Neural cell (in vitro differentiated cells): Measurements from ENCODE around the gene MPP3. TPM values are rescaled to one million over a fixed set of nuclear protein-coding genes. Genes with fewer than 3 reads are reported as not detected.

Source experiments
- H2AFZ ChIP-seq: fragments of 200-600, 300-800 bp; sonication (generic), shearing (Covaris generic); 2 replicates; pipeline ENCODE4 v1.6.0; 2014; ENCODE audit warnings: low read depth, mild to moderate bottlenecking, antibody characterized with exemption, low read length, moderate library complexity
- H3F3A ChIP-seq: fragments of 200-600 bp; shearing (Covaris generic); 2 replicates; pipeline ENCODE4 v1.6.1; 2016; ENCODE audit warnings: mild to moderate bottlenecking, moderate library complexity, mixed read lengths, antibody characterized with exemption, low read length; ENCODE audit not compliant: insufficient read depth, poor library complexity, severe bottlenecking
- H3K27ac ChIP-seq: fragments of 200-600, 300-800 bp; sonication (generic), shearing (Covaris generic); 2 replicates; pipeline ENCODE4 v1.5.1; 2014; ENCODE audit warnings: mild to moderate bottlenecking, low read length, moderate library complexity
- H3K27me3 ChIP-seq: fragments of 300-800, 200-600 bp; sonication (generic), shearing (Covaris generic); 2 replicates; pipeline ENCODE4 v1.6.0; 2014; ENCODE audit warnings: mild to moderate bottlenecking, low read depth, low read length, moderate library complexity; ENCODE audit not compliant: insufficient read depth
- H3K36me3 ChIP-seq: fragments of 300-800, 200-600 bp; sonication (generic), shearing (Covaris generic); 2 replicates; pipeline ENCODE4 v1.5.1; 2014; ENCODE audit warnings: mild to moderate bottlenecking, antibody characterized with exemption, low read length, moderate library complexity; ENCODE audit not compliant: insufficient read depth
- H3K4me2 ChIP-seq: fragments of 300-800, 200-600 bp; sonication (generic), shearing (Covaris generic); 2 replicates; pipeline ENCODE4 v1.6.0; 2014; ENCODE audit warnings: mild to moderate bottlenecking, low read length
- H3K4me3 ChIP-seq: fragments of 300-800, 200-600 bp; sonication (generic), shearing (Covaris generic); 2 replicates; pipeline ENCODE4 v1.5.1; 2014; ENCODE audit warnings: mild to moderate bottlenecking, low read length, moderate library complexity
- H3K79me2 ChIP-seq: fragments of 200-600 bp; shearing (Covaris generic); replicated peaks from 2 replicates; pipeline ENCODE4 v1.6.0; 2014; ENCODE audit warnings: mild to moderate bottlenecking, low read length, moderate library complexity; ENCODE audit not compliant: insufficient read depth
- H3K9ac ChIP-seq: fragments of 300-800, 200-600 bp; sonication (generic), shearing (Covaris generic); 2 replicates; pipeline ENCODE4 v1.6.1; 2016; ENCODE audit warnings: mild to moderate bottlenecking, low read length, mixed read lengths
- H3K9me2 ChIP-seq: fragments of 200-600 bp; shearing (Covaris generic); 2 replicates; pipeline ENCODE4 v1.6.1; 2016; ENCODE audit warnings: mild to moderate bottlenecking, low read length, mixed read lengths; ENCODE audit not compliant: insufficient read depth
- H3K9me3 ChIP-seq: fragments of 200-600, 300-800 bp; sonication (generic), shearing (Covaris generic); 2 replicates; pipeline ENCODE4 v1.6.1; 2016; ENCODE audit warnings: mild to moderate bottlenecking, mixed run types, low read length, moderate library complexity, mixed read lengths
- H4K20me1 ChIP-seq: fragments of 200-600 bp; shearing (Covaris generic); 2 replicates; pipeline ENCODE4 v1.6.1; 2016; ENCODE audit warnings: mild to moderate bottlenecking, mixed run types; ENCODE audit not compliant: insufficient read depth
- CTCF ChIP-seq: fragments of 450-650 bp; IDR thresholded peaks from 2 replicates; pipeline ENCODE4 v1.5.1; 2014; ENCODE audit warnings: antibody characterized with exemption, mild to moderate bottlenecking, moderate library complexity; ENCODE audit not compliant: poor library complexity, severe bottlenecking
- EP300 ChIP-seq: fragments of 450-650 bp; conservative IDR thresholded peaks from 2 replicates; pipeline ENCODE4 v1.6.1; 2014; ENCODE audit warnings: antibody characterized with exemption, mild to moderate bottlenecking, moderate library complexity; ENCODE audit not compliant: poor library complexity, severe bottlenecking
- EZH2 ChIP-seq: fragments of 200-600, 300-800 bp; shearing (Covaris generic), sonication (generic); IDR thresholded peaks from 2 replicates; pipeline ENCODE4 v1.6.1; 2014; ENCODE audit warnings: antibody characterized with exemption, low read length, borderline replicate concordance, mild to moderate bottlenecking; ENCODE audit not compliant: insufficient read depth, poor library complexity, severe bottlenecking
- MXI1 ChIP-seq: fragments of 450-650 bp; conservative IDR thresholded peaks from 2 replicates; pipeline ENCODE4 v1.6.1; 2014; ENCODE audit warnings: antibody characterized with exemption, mild to moderate bottlenecking; ENCODE audit not compliant: poor library complexity, severe bottlenecking
- POLR2AphosphoS5 ChIP-seq: IDR thresholded peaks from 2 replicates; pipeline ENCODE4 v1.6.1; 2012
- RAD21 ChIP-seq: fragments of 450-650 bp; conservative IDR thresholded peaks from 2 replicates; pipeline ENCODE4 v1.6.1; 2014; ENCODE audit warnings: antibody characterized with exemption, mild to moderate bottlenecking, moderate library complexity
- TAF1 ChIP-seq: IDR thresholded peaks from 2 replicates; pipeline ENCODE4 v1.6.1; 2012; ENCODE audit warnings: low read depth
- polyA plus RNA-seq: library from polyadenylated mRNA; depleted of rRNA; stranded (reverse); fragments of >200 nt; gene quantifications from 2 replicates; pipeline ENCODE4 v1.2.3, GENCODE V29; 2014
- TF ChIP-seq, protein P1 (sequence below): IDR thresholded peaks from 2 replicates; pipeline ENCODE4 v1.6.1; 2012; ENCODE audit warnings: borderline replicate concordance

MPP3 gene
- polyA plus RNA-seq, 1 donor from 2014 or later, result 48.1 TPM

- Histone ChIP-seq H3K4me2 (peak within 1 kb of the TSS; percentile 88), H2AFZ (peak within 1 kb of the TSS; percentile 73), H3K36me3 (no peaks in the 10 kb centered on the region), H4K20me1 (no peaks in the 10 kb centered on the region), H3K9me2 (no peaks in the 10 kb centered on the region), H3K79me2 (peaks cover 5% of the 10 kb centered on the region), H3F3A (no peaks in the 10 kb centered on the region), H3K9ac (peak within 1 kb of the TSS; percentile 98), H3K4me3 (peak within 1 kb of the TSS; percentile 89), H3K27ac (peak within 1 kb of the TSS; percentile 94), H3K9me3 (no peaks in the 10 kb centered on the region), H3K27me3 (no peaks in the 10 kb centered on the region)
- TF ChIP-seq, protein P1, sequence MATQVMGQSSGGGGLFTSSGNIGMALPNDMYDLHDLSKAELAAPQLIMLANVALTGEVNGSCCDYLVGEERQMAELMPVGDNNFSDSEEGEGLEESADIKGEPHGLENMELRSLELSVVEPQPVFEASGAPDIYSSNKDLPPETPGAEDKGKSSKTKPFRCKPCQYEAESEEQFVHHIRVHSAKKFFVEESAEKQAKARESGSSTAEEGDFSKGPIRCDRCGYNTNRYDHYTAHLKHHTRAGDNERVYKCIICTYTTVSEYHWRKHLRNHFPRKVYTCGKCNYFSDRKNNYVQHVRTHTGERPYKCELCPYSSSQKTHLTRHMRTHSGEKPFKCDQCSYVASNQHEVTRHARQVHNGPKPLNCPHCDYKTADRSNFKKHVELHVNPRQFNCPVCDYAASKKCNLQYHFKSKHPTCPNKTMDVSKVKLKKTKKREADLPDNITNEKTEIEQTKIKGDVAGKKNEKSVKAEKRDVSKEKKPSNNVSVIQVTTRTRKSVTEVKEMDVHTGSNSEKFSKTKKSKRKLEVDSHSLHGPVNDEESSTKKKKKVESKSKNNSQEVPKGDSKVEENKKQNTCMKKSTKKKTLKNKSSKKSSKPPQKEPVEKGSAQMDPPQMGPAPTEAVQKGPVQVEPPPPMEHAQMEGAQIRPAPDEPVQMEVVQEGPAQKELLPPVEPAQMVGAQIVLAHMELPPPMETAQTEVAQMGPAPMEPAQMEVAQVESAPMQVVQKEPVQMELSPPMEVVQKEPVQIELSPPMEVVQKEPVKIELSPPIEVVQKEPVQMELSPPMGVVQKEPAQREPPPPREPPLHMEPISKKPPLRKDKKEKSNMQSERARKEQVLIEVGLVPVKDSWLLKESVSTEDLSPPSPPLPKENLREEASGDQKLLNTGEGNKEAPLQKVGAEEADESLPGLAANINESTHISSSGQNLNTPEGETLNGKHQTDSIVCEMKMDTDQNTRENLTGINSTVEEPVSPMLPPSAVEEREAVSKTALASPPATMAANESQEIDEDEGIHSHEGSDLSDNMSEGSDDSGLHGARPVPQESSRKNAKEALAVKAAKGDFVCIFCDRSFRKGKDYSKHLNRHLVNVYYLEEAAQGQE, result peak; percentile 90
- TF ChIP-seq TAF1, result peak; percentile 95
- TF ChIP-seq MXI1, result peak; percentile 70
- TF ChIP-seq EP300, result peak; percentile 4
- TF ChIP-seq CTCF, result no peak
- TF ChIP-seq POLR2AphosphoS5, result peak; percentile 96
- no peak for TF ChIP-seq RAD21
These were observed 54.4 kb downstream of the MPP3 start, which contains the start of gene DUSP3 for GRCh38 chr17:43778337-43779144. TSS of gene DUSP3 (minus strand) at chr17:43778977. CDS start at chr17:43778924, 53 bp downstream.

GRCh38 chr17:43774304-43775250 lies 58.4 kb downstream of the MPP3 start:
- H3K79me2 ChIP-seq, result peaks cover 5% of the 10 kb centered on the region
- no peak overlapping the region for H2AFZ ChIP-seq
- H4K20me1 ChIP-seq, result no peaks in the 10 kb centered on the region
- H3K9me2 ChIP-seq, result no peaks in the 10 kb centered on the region
- H3K9ac ChIP-seq, result no peak overlapping the region
- H3K36me3 ChIP-seq, result peaks cover 4% of the 10 kb centered on the region
- no peaks in the 10 kb centered on the region for H3K27me3 ChIP-seq
- no peaks in the 10 kb centered on the region for H3F3A ChIP-seq
- H3K4me2 ChIP-seq, result no peak overlapping the region
- no peaks in the 10 kb centered on the region for H3K9me3 ChIP-seq
- TF ChIP-seq TAF1 (no peak), EZH2 (no peak), EP300 (no peak), MXI1 (no peak)
- H3K4me3 ChIP-seq, result no peak overlapping the region
- H3K27ac ChIP-seq, result no peak overlapping the region
